ENCODE measurements around the gene PCBP3. TPM values are rescaled to one million over a fixed set of nuclear protein-coding genes. Genes with fewer than 3 reads are reported as not detected.
"Not testable (repeated sequence)": the region's sequence is repeated elsewhere in the genome, so short reads cannot be mapped to it uniquely, and the experiment has no call there.

Gene PCBP3
- total and polyA plus RNA-seq, 3 experiments from 2014 or later, result 0.31 to 0.38 (median 0.35) TPM

DNA sequence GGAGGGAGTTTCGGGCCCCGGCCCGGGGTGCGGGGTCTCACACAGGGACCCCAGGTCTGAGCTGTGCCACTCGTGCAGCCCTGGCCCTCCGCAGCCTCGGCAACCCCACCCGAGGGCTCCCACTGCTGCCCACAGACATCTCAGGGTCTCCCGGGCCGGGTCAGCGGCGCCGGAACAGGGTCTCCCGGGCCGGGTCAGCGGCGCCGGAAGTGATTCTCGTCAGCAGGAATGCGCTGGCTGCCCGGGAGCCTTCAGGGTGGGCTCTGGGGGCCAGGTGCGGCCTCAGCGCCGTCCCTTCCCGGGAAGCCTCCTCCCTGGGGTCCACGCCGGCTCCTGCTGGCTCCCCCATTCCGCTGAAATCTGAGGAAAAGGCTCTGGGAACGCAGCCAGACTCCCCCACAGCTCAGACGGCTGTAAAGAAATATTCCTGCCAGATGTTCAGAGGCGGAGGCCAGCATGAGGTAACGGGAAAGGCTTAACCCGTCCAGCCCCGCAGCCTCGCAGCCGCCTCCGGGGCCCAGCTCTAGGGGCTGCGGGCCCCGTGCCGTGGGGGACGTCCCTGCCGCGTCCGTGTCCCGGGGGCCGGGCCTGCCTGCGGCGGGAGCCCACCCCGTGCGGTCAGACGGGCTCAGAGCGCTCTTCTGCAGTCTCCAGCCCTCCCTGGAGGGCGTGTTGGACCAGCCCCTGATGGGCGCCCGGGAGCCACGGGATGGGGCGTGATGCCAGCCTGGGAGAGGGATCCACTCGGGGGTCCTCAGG lies 329.4 kb downstream of the PCBP3 start:
- H3K9me3 ChIP-seq (ENCODE audit: low read length), result no peaks in the 10 kb centered on the region
- H3K4me1 ChIP-seq (ENCODE audit: insufficient read depth, low read length), result peaks cover 28% of the 10 kb centered on the region
- Mint-ChIP-seq H3K4me3 (peak overlapping the region in 5 of 7 donors; percentile 5 to 94 (median 35)), H3K4me1 (peaks cover 11 to 27% (median 14%) of the 10 kb centered on the region in 3 donors), H3K9me3 (no peaks in the 10 kb centered on the region), H3K27me3 (peaks cover 20 to 42% of the 10 kb centered on the region in 2 donors), H3K36me3 (no peaks in the 10 kb centered on the region), H3K27ac (peak overlapping the region in 1 of 8 donors; percentile 69)
- CTCF ChIA-PET, result interaction anchor here (0.7 to 2.8 kb wide), 5 partner anchors 8 to 313 kb away, joined by 3 to 16 read pairs (median 3); partner anchors contain the start of genes MCM3AP and YBEY
- no peaks in the 10 kb centered on the region for H3K36me3 ChIP-seq (ENCODE audit: insufficient read depth, low read length)
- H3K27ac ChIP-seq (ENCODE audit: low read depth, low read length), result no peak overlapping the region
- H3K27me3 ChIP-seq (ENCODE audit: insufficient read depth, low read length, poor library complexity, severe bottlenecking), result peaks cover 33% of the 10 kb centered on the region
- no peak for DNase-seq
- peak overlapping the region; percentile 78 for H3K4me3 ChIP-seq (ENCODE audit: low read length)
- POLR2A ChIA-PET, result interaction anchor here (0.6 kb wide), 3 partner anchors 171 to 490 kb away, joined by 3 to 4 read pairs (median 4); no protein-coding TSS in a partner anchor

GRCh38 chr21:45973475-45974072 lies 330.0 kb downstream of the PCBP3 start:
- H3K36me3 Mint-ChIP-seq, result no peaks in the 10 kb centered on the region
- H3K4me1 Mint-ChIP-seq, result peaks cover 11 to 30% (median 14%) of the 10 kb centered on the region in 3 donors
- peaks cover 28% of the 10 kb centered on the region for H3K4me1 ChIP-seq (ENCODE audit: insufficient read depth, low read length)
- no peaks in the 10 kb centered on the region for H3K9me3 Mint-ChIP-seq
- H3K27me3 Mint-ChIP-seq, result peaks cover 20 to 35% of the 10 kb centered on the region in 2 donors
- H3K4me3 Mint-ChIP-seq, result peak overlapping the region; percentile 82 to 96 (median 89)
- no peaks in the 10 kb centered on the region for H3K9me3 ChIP-seq (ENCODE audit: low read length)
- H3K27ac ChIP-seq (ENCODE audit: low read depth, low read length), result peak overlapping the region; percentile 16
- DNase-seq, result peak; percentile 65 to 84 (median 70)
- peak overlapping the region in 7 of 8 donors; percentile 41 to 88 (median 80) for H3K27ac Mint-ChIP-seq
- H3K27me3 ChIP-seq (ENCODE audit: insufficient read depth, low read length, poor library complexity, severe bottlenecking), result peaks cover 33% of the 10 kb centered on the region
- no peaks in the 10 kb centered on the region for H3K36me3 ChIP-seq (ENCODE audit: insufficient read depth, low read length)
- H3K4me3 ChIP-seq (ENCODE audit: low read length), result peak overlapping the region; percentile 78
- ChIA-PET POLR2A (interaction anchor here (0.6 to 0.7 kb wide), 8 partner anchors 45 to 525 kb away, joined by 3 to 16 read pairs (median 4); partner anchors contain the start of genes MCM3AP and YBEY), CTCF (interaction anchor here (0.6 to 2.8 kb wide), 8 partner anchors 8 to 312 kb away, joined by 3 to 16 read pairs (median 4); partner anchors contain the start of genes MCM3AP and YBEY)

- ChIA-PET POLR2A (interaction anchor here (0.6 to 0.7 kb wide), 5 partner anchors 45 to 525 kb away, joined by 3 to 16 read pairs (median 8); partner anchors contain the start of genes MCM3AP and YBEY), CTCF (interaction anchor here (0.6 to 2.8 kb wide), 7 partner anchors 8 to 312 kb away, joined by 3 to 16 read pairs (median 4); partner anchors contain the start of genes MCM3AP and YBEY)
- H3K4me1 Mint-ChIP-seq, result peaks cover 11 to 30% (median 14%) of the 10 kb centered on the region in 3 donors
- H3K27ac ChIP-seq (ENCODE audit: low read depth, low read length), result peak overlapping the region; percentile 16
- no peaks in the 10 kb centered on the region for H3K9me3 Mint-ChIP-seq
- H3K27ac Mint-ChIP-seq, result peak overlapping the region in 4 of 8 donors; percentile 23 to 69 (median 53)
- no peak for DNase-seq
- peak overlapping the region; percentile 78 for H3K4me3 ChIP-seq (ENCODE audit: low read length)
- H3K36me3 Mint-ChIP-seq, result no peaks in the 10 kb centered on the region
- no peaks in the 10 kb centered on the region for H3K36me3 ChIP-seq (ENCODE audit: insufficient read depth, low read length)
- no peaks in the 10 kb centered on the region for H3K9me3 ChIP-seq (ENCODE audit: low read length)
- H3K27me3 Mint-ChIP-seq, result peaks cover 20 to 31% of the 10 kb centered on the region in 2 donors
- peaks cover 28% of the 10 kb centered on the region for H3K4me1 ChIP-seq (ENCODE audit: insufficient read depth, low read length)
- H3K4me3 Mint-ChIP-seq, result peak overlapping the region; percentile 82 to 96 (median 89)
- H3K27me3 ChIP-seq (ENCODE audit: insufficient read depth, low read length, poor library complexity, severe bottlenecking), result peaks cover 33% of the 10 kb centered on the region
Observed at GRCh38 chr21:45974073-45975019, 330.8 kb downstream of the PCBP3 start.

DNA sequence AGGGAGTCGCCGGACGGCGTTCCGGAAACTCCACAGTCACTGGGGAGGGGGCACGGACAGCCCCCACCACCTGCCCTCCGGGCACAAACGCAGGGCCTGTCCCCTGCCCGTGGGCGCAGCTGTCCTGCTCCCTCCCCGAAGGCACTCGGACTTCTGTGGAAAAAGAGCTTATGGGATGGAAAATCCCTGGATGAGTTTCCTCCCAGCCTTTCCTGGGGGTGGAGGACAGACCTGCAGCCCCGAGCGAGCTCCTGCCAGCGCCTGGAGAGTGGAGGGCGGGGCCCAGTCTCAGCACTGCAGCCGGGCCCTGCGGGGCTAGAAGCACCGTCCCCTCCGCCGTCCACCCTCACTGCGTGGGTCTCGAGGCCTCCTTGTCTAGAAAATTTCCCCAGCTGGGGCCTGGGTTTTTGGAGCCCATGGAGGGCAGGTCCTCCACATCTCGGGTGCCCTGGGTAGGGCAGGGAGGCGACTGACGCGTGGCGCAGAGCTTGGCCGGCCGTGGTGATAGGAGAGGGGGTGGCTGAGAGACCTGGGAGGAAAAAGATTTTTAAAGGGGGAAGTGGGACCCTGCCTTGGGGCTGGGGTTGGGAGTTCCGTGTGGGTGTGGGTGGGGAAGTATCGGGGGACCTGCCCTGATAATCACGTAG lies 331.6 kb downstream of the PCBP3 start:
- Mint-ChIP-seq H3K4me3 (peak overlapping the region; percentile 47 to 66 (median 54)), H3K36me3 (no peaks in the 10 kb centered on the region), H3K27ac (peak overlapping the region in 4 of 8 donors; percentile 40 to 80 (median 56)), H3K4me1 (peaks cover 11 to 27% (median 14%) of the 10 kb centered on the region in 3 donors), H3K27me3 (peaks cover 22 to 27% of the 10 kb centered on the region in 2 donors), H3K9me3 (no peaks in the 10 kb centered on the region)
- POLR2A ChIA-PET, result no interaction called here
- H3K36me3 ChIP-seq (ENCODE audit: insufficient read depth, low read length), result no peaks in the 10 kb centered on the region
- CTCF ChIA-PET, result no interaction called here
- H3K27ac ChIP-seq (ENCODE audit: low read depth, low read length), result no peak overlapping the region
- peaks cover 33% of the 10 kb centered on the region for H3K27me3 ChIP-seq (ENCODE audit: insufficient read depth, low read length, poor library complexity, severe bottlenecking)
- DNase-seq, result no peak
- no peak overlapping the region for H3K4me3 ChIP-seq (ENCODE audit: low read length)
- no peaks in the 10 kb centered on the region for H3K9me3 ChIP-seq (ENCODE audit: low read length)
- peaks cover 28% of the 10 kb centered on the region for H3K4me1 ChIP-seq (ENCODE audit: insufficient read depth, low read length)

GRCh38 chr21:45975667-45976409 lies 332.3 kb downstream of the PCBP3 start:
- POLR2A ChIA-PET; H3K27ac ChIP-seq (ENCODE audit: low read depth, low read length); H3K36me3 Mint-ChIP-seq; H3K36me3 ChIP-seq (ENCODE audit: insufficient read depth, low read length); H3K4me3 ChIP-seq (ENCODE audit: low read length); H3K9me3 ChIP-seq (ENCODE audit: low read length); H3K9me3 Mint-ChIP-seq; CTCF ChIA-PET: not testable (repeated sequence)
- DNase-seq, result peak in 1 of 5 donors; percentile 10
- Mint-ChIP-seq H3K4me1 (peaks cover 11 to 27% (median 14%) of the 10 kb centered on the region in 3 donors), H3K27ac (peak overlapping the region in 6 of 8 donors; percentile 32 to 80 (median 44)), H3K4me3 (peak overlapping the region; percentile 15 to 66 (median 52)), H3K27me3 (peaks cover 22 to 27% of the 10 kb centered on the region in 2 donors)
- Histone ChIP-seq H3K27me3 (ENCODE audit: insufficient read depth, low read length, poor library complexity, severe bottlenecking) (peaks cover 33% of the 10 kb centered on the region), H3K4me1 (ENCODE audit: insufficient read depth, low read length) (peaks cover 35% of the 10 kb centered on the region)

- Histone ChIP-seq H3K4me3 (ENCODE audit: low read length) (no peak overlapping the region), H3K9me3 (ENCODE audit: low read length) (no peaks in the 10 kb centered on the region), H3K4me1 (ENCODE audit: insufficient read depth, low read length) (peaks cover 39% of the 10 kb centered on the region), H3K36me3 (ENCODE audit: insufficient read depth, low read length) (no peaks in the 10 kb centered on the region), H3K27me3 (ENCODE audit: insufficient read depth, low read length, poor library complexity, severe bottlenecking) (peaks cover 28% of the 10 kb centered on the region), H3K27ac (ENCODE audit: low read depth, low read length) (no peak overlapping the region)
- POLR2A ChIA-PET, result no interaction called here
- DNase-seq, result no peak
- H3K4me1 Mint-ChIP-seq, result peaks cover 11 to 27% (median 14%) of the 10 kb centered on the region in 3 donors
- no peak overlapping the region for H3K27ac Mint-ChIP-seq
- no peaks in the 10 kb centered on the region for H3K36me3 Mint-ChIP-seq
- H3K9me3 Mint-ChIP-seq, result no peaks in the 10 kb centered on the region
- CTCF ChIA-PET, result no interaction called here
- peaks cover 22 to 27% of the 10 kb centered on the region in 2 donors for H3K27me3 Mint-ChIP-seq
- H3K4me3 Mint-ChIP-seq, result no peak overlapping the region
Observed at GRCh38 chr21:45976701-45977311, 333.3 kb downstream of the PCBP3 start.
